Endothelial cell of umbilical vein (primary cell): ENCODE results near the gene COL9A3. TPM values are rescaled to one million over a fixed set of nuclear protein-coding genes. Genes with fewer than 3 reads are reported as not detected.

Experiments
- BruUV-seq: library from RNA; stranded (reverse); fragments of 400-500 nt; replicated peaks from 2 replicates; lab custom pipeline; 2021; lab: Mats Ljungman, UMichigan
- CTCF ChIA-PET: fragments of 300-600, 350-600 bp; sonication (Branson Sonifier 250); formaldehyde crosslinking; loops from one replicate; lab custom pipeline; 2021; ENCODE audit warnings: antibody characterized with exemption, inconsistent platforms; lab: Charles Lee
- POLR2A ChIA-PET: fragments of 300-600, 350-600 bp; sonication (Branson Sonifier 250); formaldehyde crosslinking; loops from one replicate; lab custom pipeline; 2021; ENCODE audit warnings: antibody characterized with exemption, inconsistent platforms; lab: Charles Lee
- DNase-seq: peaks from one replicate; pipeline ENCODE4 v3.0.0-alpha.2; 2011; ENCODE audit warnings: low read depth, low spot score
- FAIRE-seq: peaks from 2 replicates; lab custom pipeline; 2011; peaks lifted over from hg19 to GRCh38; lab: Jason Lieb, UNC
- H2AFZ ChIP-seq: 2 replicates; pipeline ENCODE4 v1.6.0; 2012; ENCODE audit warnings: low read depth, low read length, control low read depth, inconsistent platforms
- H3K27ac ChIP-seq: 2 replicates; pipeline ENCODE4 v1.5.1; 2011; ENCODE audit warnings: low read depth, mild to moderate bottlenecking, control low read depth, low read length, moderate library complexity; ENCODE audit not compliant: insufficient read depth
- H3K27me3 ChIP-seq, 2 experiments: 2 replicates each; pipeline versions ENCODE4 v1.6.0 to v1.6.1; 2011; ENCODE audit warnings: low read length in 2 of 2, mixed read lengths in 1 of 2; ENCODE audit not compliant: control insufficient read depth in 2 of 2, insufficient read depth in 2 of 2
- H3K36me3 ChIP-seq, 2 experiments: 2 replicates in 1 of 2; 3 replicates in 1 of 2; pipeline ENCODE4 v1.5.1; 2011; ENCODE audit warnings: low read length in 2 of 2, mild to moderate bottlenecking in 1 of 2, moderate library complexity in 1 of 2; ENCODE audit not compliant: control insufficient read depth in 2 of 2, insufficient read depth in 2 of 2; ENCODE audit errors: extremely low read depth in 1 of 2
- H3K4me1 ChIP-seq: 3 replicates; pipeline ENCODE4 v1.5.1; 2011; ENCODE audit warnings: mild to moderate bottlenecking, low read length; ENCODE audit not compliant: control insufficient read depth, insufficient read depth; ENCODE audit errors: extremely low read depth
- H3K4me2 ChIP-seq: 2 replicates; pipeline ENCODE4 v1.6.1; 2011; ENCODE audit warnings: low read length, control low read depth, mixed read lengths; ENCODE audit not compliant: insufficient read depth
- H3K4me3 ChIP-seq, 3 experiments: fragments of 200-600 bp in 1 of 3; sonication (generic), shearing (Covaris generic) in 1 of 3; replicated peaks in 1 of 3; 2 replicates each; pipeline ENCODE4 v1.5.1; 2011 to 2016; ENCODE audit warnings: control low read depth in 3 of 3, low read length in 3 of 3, mild to moderate bottlenecking in 2 of 3, inconsistent platforms in 1 of 3, low read depth in 1 of 3, moderate library complexity in 1 of 3; ENCODE audit not compliant: insufficient read depth in 1 of 3
- H3K79me2 ChIP-seq: 2 replicates; pipeline ENCODE4 v1.6.0; 2012; ENCODE audit warnings: low read length, inconsistent platforms; ENCODE audit not compliant: control insufficient read depth, insufficient read depth
- H3K9ac ChIP-seq: replicated peaks from 2 replicates; pipeline ENCODE3; 2011; ENCODE audit warnings: low read length, control low read depth; ENCODE audit not compliant: insufficient read depth; ENCODE audit errors: extremely low read depth
- H3K9me1 ChIP-seq: replicated peaks from 3 replicates; pipeline ENCODE4 v1.6.0; 2011; ENCODE audit warnings: mild to moderate bottlenecking, low read length; ENCODE audit not compliant: control insufficient read depth, insufficient read depth; ENCODE audit errors: extremely low read depth
- H3K9me3 ChIP-seq: replicated peaks from 2 replicates; pipeline ENCODE4 v1.5.1; 2012; ENCODE audit warnings: low read length, inconsistent platforms; ENCODE audit not compliant: control insufficient read depth, insufficient read depth
- H4K20me1 ChIP-seq: replicated peaks from 2 replicates; pipeline ENCODE3; 2011; ENCODE audit warnings: mild to moderate bottlenecking, low read length; ENCODE audit not compliant: control insufficient read depth, insufficient read depth; ENCODE audit errors: extremely low read depth
- EZH2 ChIP-seq: IDR thresholded peaks from 2 replicates; pipeline ENCODE4 v1.6.1; 2012; ENCODE audit warnings: borderline replicate concordance, low read depth, mild to moderate bottlenecking, moderate library complexity, low read length, inconsistent platforms; ENCODE audit not compliant: severe bottlenecking
- GATA2 ChIP-seq: IDR thresholded peaks from 2 replicates; pipeline ENCODE4 v1.7.0; 2011; ENCODE audit warnings: low read depth, mild to moderate bottlenecking, moderate library complexity, mixed read lengths, low read length; ENCODE audit not compliant: insufficient read length, insufficient read depth
- JUN ChIP-seq: IDR thresholded peaks from 2 replicates; pipeline ENCODE4 v1.6.1; 2011; ENCODE audit warnings: borderline replicate concordance, low read depth; ENCODE audit not compliant: insufficient read length, insufficient read depth
- POLR2A ChIP-seq: IDR thresholded peaks from 2 replicates; pipeline ENCODE4 v1.6.1; 2012; ENCODE audit warnings: low read depth, mild to moderate bottlenecking, control low read depth, low read length
- dilution Hi-C: fragments of 300-500 bp; cut with MboI; formaldehyde crosslinking; loops from one replicate; pipeline ENCODE4 v1.15.0; 2019; ENCODE audit warnings: low sequenced_read_pairs; ENCODE audit not compliant: extremely low pct_ligation_motif_present
- intact Hi-C: fragments of 100-400 bp; cut with micrococcal nuclease; formaldehyde crosslinking; loops from one replicate; pipeline ENCODE4 v1.10.0; 2022
- polyA plus RNA-seq, 4 experiments: library from polyadenylated mRNA; depleted of rRNA in 3 of 4; stranded (reverse) in 3 of 4; unstranded in 1 of 4; fragments of >200 nt; gene quantifications; 2 replicates each; pipeline versions ENCODE4 v1.2.1 to v1.2.3, GENCODE V29; 2011 to 2012; ENCODE audit warnings: missing spikeins in 1 of 4
- total RNA-seq: library from RNA; stranded (reverse); gene quantifications from 2 replicates; pipeline ENCODE4 v1.2.3, GENCODE V29; 2021
- TF ChIP-seq, protein P1 (sequence below), 2 donors: IDR thresholded peaks; 1 replicate in 1 of 2; 2 replicates in 1 of 2; pipeline ENCODE4 v1.5.1; 2011; ENCODE audit warnings: low read length in 2 of 2, mild to moderate bottlenecking in 2 of 2, moderate library complexity in 2 of 2, control low read depth in 1 of 2, inconsistent platforms in 1 of 2, low read depth in 1 of 2; ENCODE audit not compliant: insufficient read depth in 1 of 2; ENCODE audit errors: extremely low read depth in 1 of 2
- TF ChIP-seq, protein P2 (sequence below): IDR thresholded peaks from 2 replicates; pipeline ENCODE4 v1.6.1; 2011; ENCODE audit not compliant: insufficient read depth, insufficient read length

COL9A3 gene
- total and polyA plus RNA-seq, 2 donors (not counting 3 experiments of a cell fraction or from before 2014, with no cell fraction given): 0.46 to 0.60 TPM

DNA sequence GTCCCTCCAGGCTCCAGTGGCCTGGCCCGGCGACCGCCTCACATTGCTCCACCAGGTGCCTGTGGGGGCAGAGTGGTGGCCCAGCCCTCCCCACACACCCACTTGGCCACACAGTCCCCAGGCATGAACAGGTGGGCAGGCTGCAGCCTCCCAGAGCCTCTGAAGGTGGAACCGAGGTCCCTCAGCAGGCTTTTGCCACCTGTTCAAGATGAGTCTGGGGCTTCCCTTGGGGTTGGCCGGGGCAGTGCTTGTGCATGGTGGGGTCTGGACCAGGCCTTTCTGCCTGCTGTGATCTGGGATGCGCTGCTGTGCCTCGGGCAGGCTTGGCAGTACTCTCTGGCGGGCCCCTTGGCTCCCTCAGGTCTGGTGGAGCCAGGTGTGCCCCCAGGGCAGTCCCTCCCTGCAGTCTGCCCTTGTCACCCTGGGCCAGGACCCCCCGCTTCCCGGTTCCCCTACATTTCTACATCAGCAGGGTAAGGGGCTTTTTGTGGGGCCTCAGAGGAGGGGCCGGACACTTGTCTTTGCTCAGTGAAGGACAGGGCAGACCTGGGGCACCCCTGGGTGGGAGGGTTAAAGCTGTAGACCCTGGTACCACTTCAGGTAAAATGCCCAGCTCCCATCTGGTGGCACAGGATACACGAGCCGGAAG lies 2.7 kb upstream of the COL9A3 start:
- Histone ChIP-seq H4K20me1 (no peaks in the 10 kb centered on the region), H3K9me3 (no peaks in the 10 kb centered on the region), H3K27me3 (peaks cover 12 to 28% of the 10 kb centered on the region in 2 experiments), H3K27ac (no peak overlapping the region), H3K9ac (no peak overlapping the region), H3K4me2 (no peak overlapping the region), H3K36me3 (peaks cover 6 to 29% of the 10 kb centered on the region in 2 experiments), H3K79me2 (no peaks in the 10 kb centered on the region), H3K9me1 (no peaks in the 10 kb centered on the region), H3K4me3 (no peak overlapping the region), H3K4me1 (peaks cover 12% of the 10 kb centered on the region), H2AFZ (no peak overlapping the region)
- intact Hi-C loops (no loop called here), dilution Hi-C loops (no loop called here)
- no peak for FAIRE-seq
- ChIA-PET POLR2A (no interaction called here), CTCF (interaction anchor here (1.8 to 2.4 kb wide), 2 partner anchors 9 to 33 kb away, joined by 4 to 7 read pairs; partner anchors contain the start of gene OGFR)
- no TSS peak for BruUV-seq
- DNase-seq: no peak
- no peak for TF ChIP-seq EZH2
- TF ChIP-seq, protein P1, sequence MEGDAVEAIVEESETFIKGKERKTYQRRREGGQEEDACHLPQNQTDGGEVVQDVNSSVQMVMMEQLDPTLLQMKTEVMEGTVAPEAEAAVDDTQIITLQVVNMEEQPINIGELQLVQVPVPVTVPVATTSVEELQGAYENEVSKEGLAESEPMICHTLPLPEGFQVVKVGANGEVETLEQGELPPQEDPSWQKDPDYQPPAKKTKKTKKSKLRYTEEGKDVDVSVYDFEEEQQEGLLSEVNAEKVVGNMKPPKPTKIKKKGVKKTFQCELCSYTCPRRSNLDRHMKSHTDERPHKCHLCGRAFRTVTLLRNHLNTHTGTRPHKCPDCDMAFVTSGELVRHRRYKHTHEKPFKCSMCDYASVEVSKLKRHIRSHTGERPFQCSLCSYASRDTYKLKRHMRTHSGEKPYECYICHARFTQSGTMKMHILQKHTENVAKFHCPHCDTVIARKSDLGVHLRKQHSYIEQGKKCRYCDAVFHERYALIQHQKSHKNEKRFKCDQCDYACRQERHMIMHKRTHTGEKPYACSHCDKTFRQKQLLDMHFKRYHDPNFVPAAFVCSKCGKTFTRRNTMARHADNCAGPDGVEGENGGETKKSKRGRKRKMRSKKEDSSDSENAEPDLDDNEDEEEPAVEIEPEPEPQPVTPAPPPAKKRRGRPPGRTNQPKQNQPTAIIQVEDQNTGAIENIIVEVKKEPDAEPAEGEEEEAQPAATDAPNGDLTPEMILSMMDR (IDR thresholded peaks at IDR 0.05; ENCODE audit: extremely low read depth in 1 of 2, insufficient read depth in 1 of 2, low read depth in 1 of 2, low read length in 2 of 2): no peak
- TF ChIP-seq, protein P2, sequence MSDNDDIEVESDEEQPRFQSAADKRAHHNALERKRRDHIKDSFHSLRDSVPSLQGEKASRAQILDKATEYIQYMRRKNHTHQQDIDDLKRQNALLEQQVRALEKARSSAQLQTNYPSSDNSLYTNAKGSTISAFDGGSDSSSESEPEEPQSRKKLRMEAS: no peak
- TF ChIP-seq GATA2: no peak
- no peak for TF ChIP-seq JUN
- no peak for TF ChIP-seq POLR2A
